ENCODE results near the gene PNMA8C.

DNA sequence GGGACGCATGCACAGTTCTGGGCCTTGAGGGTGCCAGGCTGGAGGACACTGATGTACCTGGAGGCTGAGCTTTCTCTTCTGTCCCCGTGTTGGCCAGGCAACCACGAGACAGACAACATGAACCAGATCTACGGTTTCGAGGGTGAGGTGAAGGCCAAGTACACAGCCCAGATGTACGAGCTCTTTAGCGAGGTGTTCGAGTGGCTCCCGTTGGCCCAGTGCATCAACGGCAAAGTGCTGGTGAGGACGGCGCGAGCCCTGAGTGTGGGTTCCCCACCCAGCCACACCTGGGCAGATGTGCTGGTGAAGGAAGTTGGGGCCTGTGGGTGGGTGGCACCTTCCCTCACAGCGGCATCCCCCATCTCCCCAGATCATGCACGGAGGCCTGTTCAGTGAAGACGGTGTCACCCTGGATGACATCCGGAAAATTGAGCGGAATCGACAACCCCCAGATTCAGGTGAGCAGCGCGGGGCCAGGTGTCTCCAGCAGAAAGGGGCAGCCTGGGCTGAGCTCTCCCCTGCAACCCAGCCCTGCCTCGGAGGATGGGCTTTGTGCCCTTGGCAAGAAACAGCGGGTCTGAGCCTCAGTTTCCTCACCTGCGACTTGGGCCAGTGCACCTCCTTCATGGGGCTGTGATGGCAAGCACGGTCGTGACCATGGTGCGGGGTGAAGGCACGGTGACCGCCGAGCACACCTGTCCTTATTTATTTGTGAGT lies 41.6 kb downstream of the PNMA8C start:
- TF ChIP-seq, protein P1, sequence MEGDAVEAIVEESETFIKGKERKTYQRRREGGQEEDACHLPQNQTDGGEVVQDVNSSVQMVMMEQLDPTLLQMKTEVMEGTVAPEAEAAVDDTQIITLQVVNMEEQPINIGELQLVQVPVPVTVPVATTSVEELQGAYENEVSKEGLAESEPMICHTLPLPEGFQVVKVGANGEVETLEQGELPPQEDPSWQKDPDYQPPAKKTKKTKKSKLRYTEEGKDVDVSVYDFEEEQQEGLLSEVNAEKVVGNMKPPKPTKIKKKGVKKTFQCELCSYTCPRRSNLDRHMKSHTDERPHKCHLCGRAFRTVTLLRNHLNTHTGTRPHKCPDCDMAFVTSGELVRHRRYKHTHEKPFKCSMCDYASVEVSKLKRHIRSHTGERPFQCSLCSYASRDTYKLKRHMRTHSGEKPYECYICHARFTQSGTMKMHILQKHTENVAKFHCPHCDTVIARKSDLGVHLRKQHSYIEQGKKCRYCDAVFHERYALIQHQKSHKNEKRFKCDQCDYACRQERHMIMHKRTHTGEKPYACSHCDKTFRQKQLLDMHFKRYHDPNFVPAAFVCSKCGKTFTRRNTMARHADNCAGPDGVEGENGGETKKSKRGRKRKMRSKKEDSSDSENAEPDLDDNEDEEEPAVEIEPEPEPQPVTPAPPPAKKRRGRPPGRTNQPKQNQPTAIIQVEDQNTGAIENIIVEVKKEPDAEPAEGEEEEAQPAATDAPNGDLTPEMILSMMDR (IDR thresholded peaks at IDR 0.05), result no peak
- no peak for TF ChIP-seq POLR2A (IDR thresholded peaks at IDR 0.05)

Data from heart left ventricle (tissue), 13 donors.